ENCODE data around the gene APC2.
"Not testable (repeated sequence)": the region's sequence is repeated elsewhere in the genome, so short reads cannot be mapped to it uniquely, and the experiment has no call there.

Gene APC2

GRCh38 chr19:1497578-1498235 is 47.8 kb downstream of the APC2 start:
- DNase-seq = no peak

- DNase-seq = not testable (repeated sequence)
These were observed 49.3 kb downstream of the APC2 start for GRCh38 chr19:1499231-1499630.

- no peak for DNase-seq
These were observed 51.3 kb downstream of the APC2 start for GRCh38 chr19:1501200-1501595.

GRCh38 chr19:1502433-1503088 is 52.6 kb downstream of the APC2 start:
- no peak for DNase-seq

GRCh38 chr19:1503089-1503924 is 53.4 kb downstream of the APC2 start:
- DNase-seq = no peak

- DNase-seq = no peak
These were observed 54.2 kb downstream of the APC2 start for GRCh38 chr19:1503925-1504773.

GRCh38 chr19:1505012-1505411 is 55.1 kb downstream of the APC2 start:
- no peak for DNase-seq

- DNase-seq = no peak
These were observed 56.3 kb downstream of the APC2 start for GRCh38 chr19:1505991-1506881.

- DNase-seq = no peak
These were observed 57.3 kb downstream of the APC2 start for GRCh38 chr19:1507192-1507660.

GRCh38 chr19:1507763-1508506 is 58.0 kb downstream of the APC2 start:
- peak; percentile 95 for DNase-seq

- DNase-seq = no peak
These were observed 58.6 kb downstream of the APC2 start for GRCh38 chr19:1508507-1508856.

- no peak for DNase-seq
These were observed 59.9 kb downstream of the APC2 start for GRCh38 chr19:1509602-1510441.

- no peak for DNase-seq
These were observed 60.5 kb downstream of the APC2 start for GRCh38 chr19:1510442-1510806.

GRCh38 chr19:1510807-1511206 is 60.9 kb downstream of the APC2 start:
- no peak for DNase-seq

GRCh38 chr19:1511318-1512317 is 61.7 kb downstream of the APC2 start:
- DNase-seq = no peak

GRCh38 chr19:1512671-1513498 is 63.0 kb downstream of the APC2 start, which contains the start of gene ADAMTSL5:
Gene ADAMTSL5 (minus strand): TSS chr19:1513019. CDS start chr19:1510943, 2,076 bp downstream.
- DNase-seq = no peak

- DNase-seq = no peak
These were observed 63.8 kb downstream of the APC2 start for GRCh38 chr19:1513499-1514294.

All from right hindlimb (tissue), 1 donor.